ENCODE results near the gene DDX31.
"Not testable (repeated sequence)": the region's sequence is repeated elsewhere in the genome, so short reads cannot be mapped to it uniquely, and the experiment has no call there.

The DDX31 gene

DNA sequence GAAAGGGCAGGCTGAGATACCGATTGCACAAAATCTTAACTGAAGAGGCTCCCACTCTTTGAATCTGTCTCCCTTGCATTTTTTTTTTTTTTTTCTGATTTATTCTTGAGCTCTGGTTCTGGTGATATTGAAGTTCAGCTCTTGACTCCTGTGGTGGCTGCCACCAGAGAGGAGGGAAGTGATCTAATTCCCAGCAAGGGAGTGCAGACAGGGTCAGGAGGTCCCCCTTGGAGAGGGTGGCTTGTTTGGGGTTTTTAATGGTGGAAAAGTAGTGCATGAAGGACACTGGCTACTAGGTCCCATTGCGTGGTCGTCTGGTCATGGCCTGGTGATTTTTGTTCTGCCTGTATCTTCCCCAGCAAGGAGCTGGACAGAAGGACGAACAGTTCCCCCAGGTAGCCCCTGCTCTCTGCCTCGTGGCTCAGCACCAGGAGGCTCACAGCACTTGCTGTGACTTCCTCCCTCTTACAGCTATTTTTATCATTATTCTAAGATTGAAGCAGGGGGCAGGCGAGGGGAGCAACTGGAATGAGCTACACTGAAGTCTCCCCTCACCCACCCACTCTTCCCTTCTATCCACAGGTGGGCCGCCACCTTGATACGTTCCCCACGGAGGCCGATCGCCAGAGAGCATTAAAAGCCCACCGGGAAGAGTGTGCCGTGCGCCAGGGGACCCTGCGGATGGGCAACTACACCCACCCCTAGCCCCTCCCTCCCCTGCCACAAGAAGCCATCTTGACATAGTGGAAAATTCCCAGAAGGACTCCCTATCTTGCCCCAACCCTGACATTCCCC, 97.8 kb downstream of the DDX31 start:
- Mint-ChIP-seq H3K4me3 (no peak overlapping the region), H3K4me1 (no peaks in the 10 kb centered on the region), H3K27me3 (peaks cover 53% of the 10 kb centered on the region), H3K27ac (no peak overlapping the region), H3K9me3 (no peaks in the 10 kb centered on the region)
- no peak for DNase-seq
- no peak for ATAC-seq

DNA sequence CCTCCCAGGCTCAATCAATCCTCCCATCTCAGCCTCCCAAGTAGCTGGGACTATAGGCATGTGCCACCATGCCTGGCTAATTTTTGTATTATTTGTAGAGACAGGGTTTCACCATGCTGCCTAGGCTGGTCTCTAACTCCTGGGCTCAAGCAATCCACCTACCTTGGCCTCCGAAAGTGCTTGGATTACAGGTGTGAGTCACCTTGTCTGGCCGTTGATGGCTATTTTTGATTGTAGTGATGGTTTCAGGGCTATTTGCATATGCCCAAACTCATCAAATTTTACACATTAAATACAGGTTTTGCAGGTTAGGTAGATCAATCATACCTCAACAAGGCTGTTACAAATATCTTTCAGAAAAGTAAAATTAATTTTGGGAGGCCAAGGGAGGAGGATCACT, 101.0 kb downstream of the DDX31 start:
- peaks cover 30% of the 10 kb centered on the region for H3K27me3 Mint-ChIP-seq
- H3K4me1 Mint-ChIP-seq, DNase-seq, ATAC-seq, H3K27ac Mint-ChIP-seq, H3K4me3 Mint-ChIP-seq, H3K9me3 Mint-ChIP-seq: not testable (repeated sequence)

DNA sequence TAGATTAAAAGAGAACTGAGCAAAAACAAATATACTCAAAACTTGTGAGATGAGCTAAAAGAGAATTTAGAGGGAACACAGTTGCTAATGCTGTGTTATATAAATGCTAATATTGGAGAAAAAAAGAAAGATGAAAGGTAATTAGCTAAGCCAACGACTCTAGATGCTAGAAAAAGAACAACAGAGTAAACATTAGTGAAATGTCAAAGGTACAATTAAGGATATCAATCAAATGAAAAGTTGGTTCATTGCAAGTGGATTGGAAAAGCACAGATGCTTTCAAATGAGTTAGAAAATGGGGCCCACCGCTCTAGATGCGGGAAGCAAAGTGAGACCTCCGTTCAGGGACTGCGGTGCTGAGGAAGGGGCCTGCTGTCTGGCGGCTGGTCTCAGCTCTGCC, 105.3 kb downstream of the DDX31 start:
- Mint-ChIP-seq H3K27ac (no peak overlapping the region), H3K4me3 (no peak overlapping the region), H3K9me3 (peaks cover 0 to 6% of the 10 kb centered on the region in 2 donors), H3K4me1 (no peaks in the 10 kb centered on the region), H3K27me3 (peaks cover 41% of the 10 kb centered on the region)
- no peak for ATAC-seq
- no peak for DNase-seq

DNA sequence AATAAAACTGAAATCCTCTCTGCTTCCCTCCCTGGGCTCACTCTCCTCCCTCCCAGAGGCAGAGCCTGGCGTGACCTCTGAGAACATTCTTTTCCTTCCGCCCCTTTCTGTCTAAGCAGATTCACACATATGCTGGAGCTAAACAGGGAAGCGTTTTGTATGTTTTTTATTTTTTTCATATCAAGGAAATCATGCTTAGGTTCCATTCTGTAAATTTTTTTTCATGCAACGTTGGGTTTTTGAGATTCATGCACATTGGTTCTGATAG, 107.5 kb downstream of the DDX31 start:
- DNase-seq (no peak), ATAC-seq (no peak)
- Mint-ChIP-seq H3K27me3 (peaks cover 54% of the 10 kb centered on the region), H3K4me1 (no peaks in the 10 kb centered on the region), H3K27ac (no peak overlapping the region), H3K9me3 (peaks cover 0 to 7% of the 10 kb centered on the region in 2 donors), H3K4me3 (no peak overlapping the region)

DNA sequence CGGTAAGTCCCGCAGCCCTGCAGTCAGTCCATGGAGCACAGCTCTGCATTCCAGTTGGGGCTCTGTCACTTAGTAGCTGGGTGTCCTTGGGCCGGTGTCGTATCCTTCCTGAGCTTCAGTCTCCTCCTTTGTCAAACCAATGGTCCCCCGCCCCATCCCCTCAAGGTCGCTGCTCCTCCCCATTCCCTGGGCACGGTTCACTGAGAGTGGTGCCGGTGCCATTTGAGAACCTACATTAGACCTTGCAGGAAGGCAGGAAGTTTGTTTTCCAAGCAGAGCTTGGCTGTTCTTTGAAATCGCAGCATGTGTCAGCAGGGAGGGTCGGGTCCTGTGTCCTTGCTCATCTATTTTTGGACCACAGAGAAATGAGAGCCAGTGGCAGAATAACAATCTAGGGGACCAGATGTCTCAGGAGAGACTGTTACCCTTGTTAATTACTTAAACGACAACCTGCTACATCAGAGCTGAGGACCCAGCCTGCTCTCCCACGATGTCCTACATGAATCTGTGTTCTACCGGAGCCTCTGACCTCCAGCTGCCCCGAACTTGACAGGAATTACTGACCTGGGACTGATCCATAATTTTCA, 109.1 kb downstream of the DDX31 start:
- DNase-seq, result no peak
- Mint-ChIP-seq H3K4me1 (no peaks in the 10 kb centered on the region), H3K4me3 (no peak overlapping the region), H3K27ac (no peak overlapping the region), H3K27me3 (peaks cover 69% of the 10 kb centered on the region), H3K9me3 (peaks cover 0 to 7% of the 10 kb centered on the region in 2 donors)
- ATAC-seq, result no peak

GRCh38 chr9:132559711-132560110, 110.1 kb downstream of the DDX31 start:
- DNase-seq (no peak), ATAC-seq (no peak)
- no peak overlapping the region for H3K4me3 Mint-ChIP-seq
- H3K27ac Mint-ChIP-seq, result no peak overlapping the region
- no peaks in the 10 kb centered on the region for H3K4me1 Mint-ChIP-seq
- peaks cover 0 to 7% of the 10 kb centered on the region in 2 donors for H3K9me3 Mint-ChIP-seq
- H3K27me3 Mint-ChIP-seq, result peaks cover 78% of the 10 kb centered on the region

DNA sequence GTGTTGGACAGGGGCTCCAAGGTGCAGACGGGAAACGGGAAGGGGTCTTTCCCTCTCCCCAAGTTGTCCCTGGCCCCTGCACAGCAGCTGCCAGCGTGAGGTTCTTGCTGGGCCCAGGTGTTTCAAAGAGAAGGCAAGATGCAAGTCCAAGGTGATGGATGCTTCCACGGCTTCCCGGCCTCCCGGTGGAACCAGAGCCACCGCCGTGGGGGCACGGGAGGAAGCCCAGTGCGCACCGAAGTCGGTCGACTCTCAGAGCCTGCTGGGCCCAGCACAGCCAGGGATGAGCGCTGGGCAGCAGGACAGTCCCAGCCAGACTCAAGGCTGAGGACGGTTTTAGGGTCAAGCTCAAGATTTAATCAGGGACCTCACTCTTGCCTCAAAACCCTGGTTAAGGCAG, 112.6 kb downstream of the DDX31 start:
- Mint-ChIP-seq H3K4me3 (no peak overlapping the region), H3K9me3 (peaks cover 0 to 7% of the 10 kb centered on the region in 2 donors), H3K27ac (no peak overlapping the region), H3K4me1 (no peaks in the 10 kb centered on the region), H3K27me3 (peaks cover 68% of the 10 kb centered on the region)
- no peak for ATAC-seq
- DNase-seq, result no peak

DNA sequence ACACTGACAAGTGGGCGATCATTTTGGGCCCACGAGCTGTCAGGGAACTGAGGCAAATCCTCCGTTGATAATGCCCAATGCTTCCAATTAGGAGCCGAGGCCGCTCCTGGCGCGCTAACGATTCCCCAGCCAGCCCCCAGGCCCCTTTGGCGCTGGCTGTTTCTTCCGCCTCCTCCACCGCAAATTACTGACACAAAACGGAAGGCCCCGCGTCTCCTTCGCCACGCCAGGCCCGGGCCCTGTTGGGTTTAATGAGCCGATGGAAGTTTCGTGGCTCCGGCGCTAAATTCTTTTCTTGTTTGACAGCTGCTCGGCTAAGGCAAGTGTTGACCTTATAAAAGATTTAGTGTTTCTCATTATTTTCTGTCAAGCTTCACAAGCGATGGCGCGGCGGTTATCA, 113.1 kb downstream of the DDX31 start:
- DNase-seq, result no peak
- H3K9me3 Mint-ChIP-seq, result peaks cover 0 to 7% of the 10 kb centered on the region in 2 donors
- no peak overlapping the region for H3K27ac Mint-ChIP-seq
- H3K4me1 Mint-ChIP-seq, result no peaks in the 10 kb centered on the region
- H3K27me3 Mint-ChIP-seq, result peaks cover 64% of the 10 kb centered on the region
- H3K4me3 Mint-ChIP-seq, result no peak overlapping the region
- no peak for ATAC-seq

DNA sequence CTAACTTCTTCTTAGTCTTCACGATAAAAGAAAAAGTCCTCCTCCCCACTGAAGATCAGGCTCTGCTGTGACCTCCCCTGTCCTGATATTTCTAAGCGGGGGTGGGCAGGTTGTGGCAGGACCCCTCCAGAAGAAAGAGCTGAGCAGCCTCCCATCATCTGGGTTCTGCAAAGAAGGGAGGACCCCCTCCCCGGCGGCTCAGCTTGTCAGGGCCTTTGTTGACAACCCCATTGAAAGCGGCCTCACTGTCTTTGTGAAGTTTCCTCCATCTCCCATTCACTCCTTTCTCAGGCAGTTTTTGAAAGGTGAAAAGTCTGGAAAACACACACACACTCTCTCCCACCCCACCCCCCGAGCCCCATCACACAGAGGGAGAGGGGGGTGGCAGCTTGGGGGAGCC, 113.5 kb downstream of the DDX31 start:
- Mint-ChIP-seq H3K4me3 (no peak overlapping the region), H3K27me3 (peaks cover 64% of the 10 kb centered on the region), H3K27ac (no peak overlapping the region)

DNA sequence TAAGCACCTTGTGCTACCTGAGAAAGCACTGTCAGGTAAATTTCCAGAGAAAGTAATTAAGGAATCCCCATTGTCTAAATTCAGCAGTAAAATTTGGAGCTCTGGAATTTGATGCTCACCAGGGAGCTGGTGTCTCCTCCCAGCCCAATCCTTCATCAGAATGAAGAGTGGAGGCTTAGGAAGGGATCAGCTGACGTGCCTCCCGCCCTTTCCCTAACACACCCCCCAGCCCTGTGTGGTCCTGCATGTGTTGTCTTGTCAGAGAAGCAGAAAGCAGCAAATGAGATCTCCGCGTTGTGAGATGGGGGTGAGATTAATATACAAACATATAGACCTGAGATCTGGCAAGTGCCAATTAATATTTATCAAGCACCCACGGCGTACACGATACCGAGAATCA, 114.3 kb downstream of the DDX31 start:
- Mint-ChIP-seq H3K4me3 (no peak overlapping the region), H3K27ac (no peak overlapping the region), H3K27me3 (peaks cover 64% of the 10 kb centered on the region), H3K9me3 (peaks cover 0 to 7% of the 10 kb centered on the region in 2 donors), H3K4me1 (no peaks in the 10 kb centered on the region)
- ATAC-seq, result no peak
- DNase-seq, result no peak

More for the DNA sequence above, 113.5 kb downstream of the DDX31 start:
- Mint-ChIP-seq H3K9me3 (peaks cover 0 to 7% of the 10 kb centered on the region in 2 donors), H3K4me1 (no peaks in the 10 kb centered on the region)
- DNase-seq (no peak), ATAC-seq (no peak)

DNA sequence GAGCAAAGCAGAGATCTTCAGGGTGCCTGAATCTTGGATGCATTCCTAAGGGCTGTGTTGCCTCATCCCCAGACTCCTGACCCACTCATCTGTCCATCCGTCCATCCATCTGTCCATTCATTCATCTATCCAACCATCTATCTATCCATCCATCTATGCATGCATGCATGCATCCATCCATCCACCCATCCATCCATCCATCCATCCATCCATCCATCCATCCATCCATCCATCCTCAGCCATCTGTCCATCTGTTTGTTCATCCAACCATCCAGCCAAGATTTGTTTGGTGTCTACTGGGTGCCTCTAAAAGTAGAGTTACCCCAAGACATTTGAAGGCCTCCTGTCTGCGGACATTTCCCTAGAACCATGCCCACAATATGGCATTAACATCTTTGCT, 115.0 kb downstream of the DDX31 start:
- DNase-seq (no peak), ATAC-seq (no peak)
- Mint-ChIP-seq H3K27ac (no peak overlapping the region), H3K9me3 (peaks cover 0 to 4% of the 10 kb centered on the region in 2 donors), H3K4me3 (no peak overlapping the region), H3K4me1 (no peaks in the 10 kb centered on the region), H3K27me3 (peaks cover 58% of the 10 kb centered on the region)

GRCh38 chr9:132552041-132552440, 117.7 kb downstream of the DDX31 start:
- no peaks in the 10 kb centered on the region for H3K9me3 Mint-ChIP-seq
- no peaks in the 10 kb centered on the region for H3K4me1 Mint-ChIP-seq
- DNase-seq (no peak), ATAC-seq (no peak)
- no peak overlapping the region for H3K27ac Mint-ChIP-seq
- peaks cover 49% of the 10 kb centered on the region for H3K27me3 Mint-ChIP-seq
- no peak overlapping the region for H3K4me3 Mint-ChIP-seq

- Mint-ChIP-seq H3K27ac (no peak overlapping the region), H3K9me3 (no peaks in the 10 kb centered on the region), H3K27me3 (peaks cover 49% of the 10 kb centered on the region), H3K4me1 (peaks cover 2% of the 10 kb centered on the region), H3K4me3 (no peak overlapping the region)
- DNase-seq (no peak), ATAC-seq (no peak)
These were observed 118.2 kb downstream of the DDX31 start for GRCh38 chr9:132551556-132551955.

- Mint-ChIP-seq H3K4me3 (no peak overlapping the region), H3K27me3 (peaks cover 53% of the 10 kb centered on the region)
- no peak for ATAC-seq
These were observed 120.8 kb downstream of the DDX31 start for GRCh38 chr9:132548751-132549640.

GRCh38 chr9:132547976-132548730, 121.6 kb downstream of the DDX31 start:
- ATAC-seq (no peak), DNase-seq (no peak)
- H3K9me3 Mint-ChIP-seq, result no peaks in the 10 kb centered on the region
- H3K27me3 Mint-ChIP-seq, result peaks cover 54% of the 10 kb centered on the region
- H3K4me3 Mint-ChIP-seq, result no peak overlapping the region
- no peak overlapping the region for H3K27ac Mint-ChIP-seq
- peaks cover 7% of the 10 kb centered on the region for H3K4me1 Mint-ChIP-seq

More at GRCh38 chr9:132548751-132549640, 120.8 kb downstream of the DDX31 start:
- peaks cover 7% of the 10 kb centered on the region for H3K4me1 Mint-ChIP-seq
- no peak overlapping the region for H3K27ac Mint-ChIP-seq
- H3K9me3 Mint-ChIP-seq, result no peaks in the 10 kb centered on the region
- DNase-seq, result no peak

All from stimulated activated naive CD8-positive, alpha-beta T cell treated with anti-CD3 and anti-CD28 coated beads, Interleukin-15, amount 100 ng/mL, for 72 hours (primary cell).